UCSD-AML1 (cell line): ENCODE data around the gene NR2E1.

ENCODE experiments used
- DNase-seq: peaks from one replicate; lab custom pipeline; 2025; ENCODE audit not compliant: unreplicated experiment; lab: John Stamatoyannopoulos, UW

The NR2E1 gene

DNA sequence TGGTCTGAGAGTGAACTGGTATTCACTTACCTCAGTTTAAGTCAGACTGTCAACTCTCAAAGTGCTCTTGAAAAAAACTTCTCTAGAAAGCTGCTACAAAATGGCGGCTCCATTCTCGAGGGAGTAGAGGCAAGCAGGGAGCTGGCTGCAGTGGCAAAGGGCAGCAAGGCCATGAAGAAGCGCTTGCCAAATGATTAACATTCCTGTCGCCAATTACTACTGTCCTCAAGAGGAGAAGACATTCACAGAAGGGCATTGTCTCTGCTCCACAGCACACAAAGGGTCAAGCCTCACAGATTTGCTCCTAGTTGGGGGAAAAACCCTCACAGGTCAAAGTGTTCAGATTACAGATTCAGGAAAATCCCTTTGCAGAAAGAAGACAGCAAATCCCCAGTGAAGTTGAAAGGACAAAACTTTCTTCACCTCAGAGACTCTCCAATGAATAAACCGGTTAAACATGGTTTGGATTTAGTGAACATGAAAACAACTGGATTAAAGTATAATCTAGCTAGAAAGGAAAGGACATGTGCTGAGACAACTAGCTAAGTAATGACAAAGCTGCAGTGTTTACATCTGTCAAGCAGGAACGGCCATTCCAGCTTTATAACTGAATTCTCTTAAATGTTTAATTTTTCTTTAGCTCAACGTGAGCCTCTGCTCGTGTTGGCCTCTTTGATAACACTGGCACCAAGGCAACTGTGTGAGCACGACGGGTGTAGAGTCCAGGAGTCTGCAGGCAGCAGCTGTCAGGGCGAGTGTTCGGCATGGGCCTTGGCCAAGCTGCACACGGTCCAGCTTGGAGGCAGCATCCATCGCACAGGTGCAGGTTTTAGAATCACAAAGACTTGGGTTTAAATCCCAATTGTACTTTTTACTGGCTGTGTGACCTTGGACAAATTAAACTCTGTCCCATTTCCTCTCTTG lies 37.6 kb downstream of the NR2E1 start:
- no peak for DNase-seq

DNA sequence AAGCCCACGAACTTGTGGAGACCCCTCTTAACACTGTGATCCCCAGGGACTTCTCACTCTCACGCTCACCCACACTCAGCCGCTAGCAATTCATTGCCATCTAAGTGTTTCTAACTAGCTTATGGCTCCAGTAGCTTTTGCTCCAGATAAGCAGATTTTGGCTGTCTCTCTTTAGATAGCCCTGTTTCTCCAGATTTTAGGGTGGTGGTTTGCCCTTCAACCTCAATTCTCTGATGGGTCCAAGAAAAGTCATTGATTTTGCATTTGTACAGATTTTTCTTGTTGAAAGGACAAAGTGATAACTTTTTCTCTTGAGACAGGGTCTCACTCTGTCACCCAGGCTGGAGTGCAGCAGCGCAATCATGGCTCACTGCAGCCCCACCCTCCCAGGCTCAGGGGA lies 41.2 kb downstream of the NR2E1 start:
- no peak for DNase-seq

DNA sequence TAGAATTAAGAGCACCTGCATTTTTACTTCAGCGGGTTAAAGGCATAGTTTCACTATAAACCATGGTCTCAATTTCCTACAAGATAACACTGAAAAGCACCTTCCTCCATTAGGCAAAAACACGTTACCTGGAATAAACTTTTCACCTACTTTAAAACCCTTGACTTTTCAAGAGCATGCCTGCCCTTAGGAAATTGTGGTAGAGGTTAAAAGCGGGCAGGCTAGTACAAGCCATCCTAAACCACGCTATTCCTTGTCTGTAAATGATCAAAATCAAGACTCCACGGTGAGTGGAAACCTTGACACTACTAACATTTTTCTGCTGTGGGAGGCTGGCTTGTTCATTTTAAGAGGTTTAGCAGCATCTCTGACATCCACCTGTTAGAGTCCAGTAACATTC lies 43.9 kb downstream of the NR2E1 start:
- no peak for DNase-seq

DNA sequence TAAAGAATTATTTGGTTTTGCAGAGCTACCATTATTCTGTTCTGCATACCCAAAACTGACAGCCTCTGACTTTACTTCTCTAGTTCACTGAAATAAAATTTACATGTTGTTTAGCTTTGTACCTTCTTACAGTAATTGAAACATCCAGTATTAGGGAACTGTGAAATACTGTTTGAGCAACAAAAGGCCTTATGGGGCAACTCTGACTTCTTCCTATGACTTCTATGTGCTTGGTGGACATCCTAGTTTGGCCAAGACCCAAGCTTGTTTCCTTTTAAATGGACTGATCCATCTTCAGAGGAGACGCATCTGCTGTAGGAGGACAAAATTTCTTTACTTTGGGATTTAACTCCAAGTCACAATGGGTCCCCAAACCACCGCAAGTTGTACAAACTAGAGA lies 44.7 kb downstream of the NR2E1 start:
- no peak for DNase-seq

DNA sequence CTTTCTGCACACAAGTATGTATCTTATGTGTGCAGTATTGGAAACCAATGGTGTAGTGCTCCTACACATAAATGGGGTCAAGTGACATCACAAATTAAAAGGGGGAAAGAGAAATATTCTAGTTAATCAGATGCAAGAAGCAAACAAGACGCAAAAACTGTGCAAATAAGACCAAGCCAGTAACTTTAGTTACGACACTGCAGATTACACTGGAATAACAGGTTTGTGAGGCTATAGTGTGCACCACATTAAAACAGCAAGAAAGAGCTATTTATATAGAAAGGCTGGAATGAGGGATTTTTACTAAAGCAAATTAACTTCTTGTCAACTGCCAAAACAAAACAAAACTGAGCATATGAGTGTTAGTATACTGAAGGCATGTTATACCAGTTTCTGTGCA lies 45.8 kb downstream of the NR2E1 start:
- no peak for DNase-seq

DNA sequence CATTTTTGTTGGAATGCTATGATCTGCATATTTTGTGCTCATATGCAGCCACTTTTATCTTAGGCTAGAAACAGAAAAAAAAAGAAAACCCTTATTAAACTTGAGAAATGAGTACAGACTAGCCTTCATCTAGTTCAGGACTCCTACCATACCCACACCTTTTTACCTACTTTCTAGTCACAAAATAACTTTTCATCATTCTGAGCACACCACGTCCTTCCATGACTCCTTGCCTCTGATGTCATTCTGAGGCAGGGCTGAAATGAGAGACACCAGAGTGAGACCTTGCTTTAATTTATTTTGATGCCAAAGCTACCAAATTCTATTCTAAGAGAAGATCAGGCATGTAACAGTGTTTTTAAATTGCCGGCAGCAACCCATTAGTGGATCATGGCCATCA lies 56.2 kb downstream of the NR2E1 start:
- DNase-seq = no peak

DNA sequence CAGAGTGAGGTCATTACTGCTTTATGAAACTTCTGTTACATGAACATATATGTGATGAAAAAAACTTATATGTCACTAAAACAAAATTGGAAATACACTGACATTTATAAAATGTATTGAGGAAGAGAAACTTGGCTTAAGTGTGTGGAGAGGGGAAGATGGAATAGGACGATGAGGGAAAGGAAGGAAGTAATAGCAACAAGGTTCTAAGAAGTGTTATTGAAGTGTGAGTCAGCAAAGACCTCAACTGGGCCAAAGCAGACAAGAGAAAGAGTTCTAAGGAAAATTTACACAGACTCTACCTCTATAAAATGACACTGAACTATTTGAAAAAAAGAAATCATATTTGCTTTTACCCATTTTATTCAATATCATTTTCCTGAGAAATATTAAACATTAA lies 56.7 kb downstream of the NR2E1 start:
- no peak for DNase-seq

DNA sequence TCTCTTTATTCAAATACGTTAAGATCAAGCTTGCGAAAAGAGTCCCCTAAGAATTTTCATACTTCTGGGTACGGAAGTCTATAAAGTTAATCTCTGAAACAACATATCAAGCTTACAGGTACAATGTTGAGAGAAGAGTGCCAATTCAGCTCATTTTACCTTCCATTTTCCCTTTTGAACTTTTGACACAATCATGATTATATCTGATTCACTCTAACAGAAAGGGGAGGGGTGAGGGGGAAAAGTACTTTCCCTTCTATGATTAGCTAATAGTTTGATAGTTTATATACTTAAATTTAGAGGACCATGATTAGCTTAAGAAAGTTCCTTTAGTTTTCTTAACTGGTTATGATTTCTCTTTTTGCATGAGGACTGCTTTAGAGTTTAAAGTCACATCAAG lies 61.5 kb downstream of the NR2E1 start:
- no peak for DNase-seq

DNA sequence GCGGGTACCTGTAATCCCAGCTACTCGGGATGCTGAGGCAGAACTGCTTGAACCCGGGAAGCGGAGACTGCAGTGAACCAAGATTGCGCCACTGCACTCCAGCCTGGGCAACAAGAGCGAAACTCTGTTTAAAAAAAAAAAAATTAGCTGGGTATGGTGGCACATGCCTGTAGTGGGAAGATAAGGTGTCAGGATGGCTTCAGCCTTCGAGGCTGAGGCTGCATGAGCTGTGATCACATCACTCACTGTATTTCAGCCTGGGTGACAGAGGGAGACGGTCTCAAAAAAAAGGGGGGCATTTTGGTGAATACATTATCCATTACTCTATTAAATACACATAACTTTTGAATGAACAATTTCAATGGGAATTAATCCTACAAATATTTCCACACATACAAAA lies 62.6 kb downstream of the NR2E1 start:
- no peak for DNase-seq

DNA sequence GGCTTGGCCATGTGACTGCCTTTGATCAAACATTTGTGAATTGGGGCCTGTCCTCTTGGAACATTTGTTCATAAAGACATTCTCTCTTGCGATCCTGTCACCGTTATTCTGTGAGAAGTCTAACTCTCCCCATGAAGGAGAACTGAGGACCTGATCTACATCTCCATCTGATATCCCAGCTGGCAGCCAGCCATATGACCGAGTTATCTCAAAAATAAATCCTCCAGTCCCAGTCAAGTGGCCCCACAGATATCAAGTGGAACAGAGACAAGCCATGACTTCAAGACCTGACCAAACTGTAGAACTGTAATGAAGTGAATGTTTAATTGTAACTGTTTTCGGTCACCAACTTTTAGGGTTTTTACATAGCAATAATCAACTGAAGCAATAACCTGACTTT lies 69.3 kb downstream of the NR2E1 start:
- no peak for DNase-seq

DNA sequence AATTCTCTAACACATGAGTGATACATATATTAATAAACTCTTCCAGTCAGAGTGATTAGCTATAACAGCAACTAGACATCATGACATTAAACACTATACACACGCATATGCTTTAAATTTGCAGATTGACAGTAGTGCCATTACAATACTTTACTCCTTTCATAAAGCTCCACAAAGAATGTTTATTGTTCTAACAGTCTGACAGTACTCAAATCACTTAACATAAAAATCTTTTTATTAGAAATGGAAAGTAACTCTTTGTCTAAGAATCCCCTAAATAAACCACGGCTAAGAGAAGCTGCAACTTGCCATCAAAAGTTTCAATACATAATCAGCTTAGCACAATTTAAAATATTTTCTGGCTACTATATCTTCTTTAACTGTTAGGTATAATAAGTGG lies 71.0 kb downstream of the NR2E1 start:
- no peak for DNase-seq

DNA sequence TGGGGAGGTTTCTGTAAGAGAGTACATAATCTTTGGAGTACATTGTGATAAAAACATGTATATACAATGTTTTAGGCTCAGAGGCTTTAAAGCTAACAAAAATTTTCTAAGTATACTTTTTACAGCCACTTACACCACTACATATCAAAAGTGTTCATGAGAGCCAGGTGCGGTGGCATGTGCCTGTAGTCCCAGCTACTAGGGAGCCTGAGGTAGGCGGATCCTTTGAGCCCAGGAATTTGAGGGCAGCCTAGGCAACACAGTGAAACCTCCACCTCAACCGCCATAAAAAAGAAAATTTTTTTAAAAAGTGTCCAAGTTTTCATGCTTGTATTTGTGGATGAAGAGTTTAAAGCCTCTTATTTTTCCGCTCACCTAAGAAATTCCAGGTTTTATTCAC lies 72.5 kb downstream of the NR2E1 start:
- DNase-seq = no peak
